Hepatocyte (in vitro differentiated cells): ENCODE data around the gene KPNB1.

Source experiments
- EZH2 ChIP-seq: fragments of 200-600 bp; sonication (generic); IDR thresholded peaks from 2 replicates; pipeline ENCODE4 v1.6.1; 2016; ENCODE audit warnings: antibody characterized with exemption, mild to moderate bottlenecking, borderline replicate concordance
- EZH2phosphoT487 ChIP-seq: fragments of 200-600 bp; sonication (generic); IDR thresholded peaks from one replicate; pipeline ENCODE4 v1.6.1; 2018; ENCODE audit warnings: antibody characterized with exemption, mild to moderate bottlenecking, low read depth, moderate library complexity; ENCODE audit not compliant: unreplicated experiment, severe bottlenecking
- TF ChIP-seq, protein P1 (sequence below): fragments of 200-600 bp; sonication (generic); IDR thresholded peaks from 2 replicates; pipeline ENCODE4 v1.5.1; 2016; ENCODE audit warnings: antibody characterized with exemption, mild to moderate bottlenecking; ENCODE audit not compliant: poor library complexity

DNA sequence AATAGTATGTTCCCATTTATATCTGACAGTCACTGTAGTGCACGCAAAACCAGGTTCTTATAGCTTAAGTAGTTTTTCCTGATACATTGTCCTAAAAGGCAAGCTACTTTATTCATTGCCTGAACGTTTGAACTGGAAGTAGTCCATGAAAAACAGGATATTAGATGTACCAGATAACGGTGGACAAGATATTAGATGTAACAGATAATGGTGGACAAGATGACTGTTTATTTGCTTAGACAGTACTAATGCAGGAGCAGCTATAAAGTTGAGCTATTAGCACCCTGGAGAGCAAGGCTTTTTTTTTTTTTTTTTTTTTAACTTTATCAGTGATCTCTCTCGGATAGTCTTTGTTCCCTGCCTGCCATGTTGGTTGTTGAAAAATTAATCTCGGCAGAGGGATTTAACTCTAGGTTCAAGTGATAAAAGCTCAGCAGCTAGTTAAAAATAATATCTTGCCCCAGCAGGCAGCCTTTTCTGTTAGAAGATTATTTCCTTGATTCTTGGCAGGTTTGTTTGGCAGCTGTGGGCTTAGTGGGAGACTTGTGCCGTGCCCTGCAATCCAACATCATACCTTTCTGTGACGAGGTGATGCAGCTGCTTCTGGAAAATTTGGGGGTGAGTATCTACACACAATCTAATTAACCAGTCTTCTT, 26.9 kb downstream of the KPNB1 start:
- TF ChIP-seq, protein P1, sequence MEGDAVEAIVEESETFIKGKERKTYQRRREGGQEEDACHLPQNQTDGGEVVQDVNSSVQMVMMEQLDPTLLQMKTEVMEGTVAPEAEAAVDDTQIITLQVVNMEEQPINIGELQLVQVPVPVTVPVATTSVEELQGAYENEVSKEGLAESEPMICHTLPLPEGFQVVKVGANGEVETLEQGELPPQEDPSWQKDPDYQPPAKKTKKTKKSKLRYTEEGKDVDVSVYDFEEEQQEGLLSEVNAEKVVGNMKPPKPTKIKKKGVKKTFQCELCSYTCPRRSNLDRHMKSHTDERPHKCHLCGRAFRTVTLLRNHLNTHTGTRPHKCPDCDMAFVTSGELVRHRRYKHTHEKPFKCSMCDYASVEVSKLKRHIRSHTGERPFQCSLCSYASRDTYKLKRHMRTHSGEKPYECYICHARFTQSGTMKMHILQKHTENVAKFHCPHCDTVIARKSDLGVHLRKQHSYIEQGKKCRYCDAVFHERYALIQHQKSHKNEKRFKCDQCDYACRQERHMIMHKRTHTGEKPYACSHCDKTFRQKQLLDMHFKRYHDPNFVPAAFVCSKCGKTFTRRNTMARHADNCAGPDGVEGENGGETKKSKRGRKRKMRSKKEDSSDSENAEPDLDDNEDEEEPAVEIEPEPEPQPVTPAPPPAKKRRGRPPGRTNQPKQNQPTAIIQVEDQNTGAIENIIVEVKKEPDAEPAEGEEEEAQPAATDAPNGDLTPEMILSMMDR: no peak
- TF ChIP-seq EZH2phosphoT487: no peak
- no peak for TF ChIP-seq EZH2
